ENCODE data around the gene AUP1.

AUP1 gene

DNA sequence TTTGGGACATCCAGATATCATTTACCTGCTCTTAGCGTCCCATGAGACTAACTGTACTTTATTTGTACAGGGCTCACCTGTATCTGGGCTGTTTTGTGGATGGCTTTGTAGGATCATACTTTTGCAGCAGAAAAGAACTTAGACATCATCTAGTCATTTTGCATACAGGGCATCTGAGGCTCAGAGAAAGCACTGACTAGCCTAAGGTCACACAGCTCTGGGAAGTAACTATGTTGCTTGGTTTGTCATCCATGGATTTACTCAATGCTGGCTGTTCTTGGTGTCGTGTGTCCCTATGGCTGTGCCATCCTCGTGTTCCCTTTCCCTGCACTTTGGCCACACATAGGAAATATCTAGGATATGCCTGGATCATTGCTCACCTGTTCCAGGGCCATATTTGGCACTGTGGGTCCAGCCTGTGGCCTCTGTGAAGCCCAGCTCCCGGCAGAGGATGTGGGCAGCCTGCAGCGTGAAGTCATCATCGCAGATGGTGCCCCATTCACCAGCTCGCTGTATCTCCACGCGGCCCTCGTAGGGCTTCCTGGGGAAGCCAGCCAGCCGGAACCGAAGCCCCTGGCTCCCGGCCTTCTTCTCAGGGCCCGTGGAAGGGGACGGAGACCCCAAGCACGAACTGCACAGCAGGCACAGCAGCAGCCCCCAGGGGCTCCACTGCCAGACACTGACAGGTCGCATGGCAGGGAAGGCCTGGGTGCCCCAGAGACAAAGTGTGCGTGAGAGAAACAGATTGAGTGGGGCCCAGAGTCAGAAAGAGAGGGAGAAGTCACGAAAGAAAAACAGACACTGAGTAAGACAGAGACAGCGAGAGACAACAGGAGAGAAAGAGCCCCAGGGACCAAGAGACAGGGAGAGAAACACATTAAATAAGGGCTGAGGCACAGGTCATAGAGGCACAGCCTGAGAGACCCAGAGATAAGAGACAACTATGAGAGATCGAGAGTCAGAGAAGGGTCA lies 22.7 kb upstream of the AUP1 start:
- Histone ChIP-seq H3K4ac (ENCODE audit: low read depth, low read length) (no peak overlapping the region), H3K79me1 (ENCODE audit: low read length) (no peaks in the 10 kb centered on the region), H4K8ac (ENCODE audit: low read depth, low read length) (no peak overlapping the region), H3K27me3 (ENCODE audit: insufficient read depth, low read length, poor library complexity) (peaks cover 51% of the 10 kb centered on the region), H2BK5ac (ENCODE audit: low read length) (no peak overlapping the region), H3K18ac (ENCODE audit: low read length) (no peak overlapping the region), H2BK120ac (ENCODE audit: low read depth, low read length) (no peak overlapping the region), H3K23ac (ENCODE audit: low read length) (no peak overlapping the region), H3K9ac (ENCODE audit: low read length) (no peak overlapping the region), H2BK15ac (replicated peaks; ENCODE audit: low read depth) (no peak overlapping the region), H3K36me3 (ENCODE audit: control insufficient read depth, insufficient read depth, low read length) (no peaks in the 10 kb centered on the region), H3K56ac (ENCODE audit: low read length) (no peak overlapping the region), H3K27ac (ENCODE audit: low read depth, low read length) (no peak overlapping the region), H4K5ac (ENCODE audit: low read length) (no peak overlapping the region), H3K4me3 (ENCODE audit: low read length) (no peak overlapping the region), H3K79me2 (ENCODE audit: control insufficient read depth, insufficient read depth, low read length) (no peaks in the 10 kb centered on the region), H2AK5ac (ENCODE audit: low read length) (no peak overlapping the region), H3K4me1 (ENCODE audit: control insufficient read depth, low read depth, low read length) (peaks cover 4% of the 10 kb centered on the region), H3K4me2 (ENCODE audit: low read length) (no peak overlapping the region)
- DNase-seq: no peak
- WGBS (ENCODE audit: extremely low coverage, insufficient coverage, low lambda C conversion rate): no CpG with 5 or more reads among the region's 21 CpGs

DNA sequence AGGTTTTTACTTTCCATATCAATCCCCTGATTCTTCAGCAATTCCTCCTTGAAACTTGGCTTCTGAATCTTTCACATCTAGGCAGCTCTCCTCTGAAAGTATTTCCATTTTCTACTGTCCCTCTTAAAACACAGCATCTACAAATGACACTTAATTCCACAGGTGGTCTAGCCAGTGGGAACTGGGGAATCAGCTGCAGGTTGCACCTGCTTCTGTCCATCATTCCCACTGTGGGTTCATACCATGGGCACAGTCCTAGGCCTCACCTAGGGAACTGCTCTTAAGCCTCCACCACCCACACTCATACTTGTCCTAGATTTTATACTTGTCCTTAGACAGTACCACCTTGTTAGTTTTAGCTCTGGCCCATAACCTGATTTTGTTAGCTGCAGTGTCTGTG lies 22.0 kb upstream of the AUP1 start:
- H3K9ac ChIP-seq (ENCODE audit: low read length): no peak overlapping the region

DNA sequence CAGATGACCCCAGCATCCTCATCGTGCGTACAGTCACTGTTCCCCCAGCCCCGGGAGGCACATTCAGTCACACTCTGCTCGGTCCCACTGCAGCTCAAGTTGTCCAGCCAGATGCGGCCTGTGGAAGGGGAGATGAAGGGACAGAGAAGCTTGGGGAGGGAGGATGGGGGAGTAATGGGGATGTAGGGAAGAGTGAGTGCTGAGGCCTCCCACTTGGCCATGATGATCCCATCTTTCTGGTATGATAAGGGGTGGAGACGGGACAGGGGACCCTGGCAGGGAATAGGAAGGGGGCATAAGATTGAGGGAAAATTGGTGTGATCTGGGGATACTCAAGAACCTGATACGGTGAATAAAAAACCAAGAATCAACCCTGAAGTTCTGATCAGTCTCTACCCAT lies 20.7 kb upstream of the AUP1 start:
- Histone ChIP-seq H2BK5ac (ENCODE audit: low read length) (no peak overlapping the region), H3K9ac (ENCODE audit: low read length) (no peak overlapping the region), H3K4ac (ENCODE audit: low read depth, low read length) (no peak overlapping the region), H3K56ac (ENCODE audit: low read length) (peak overlapping the region; percentile 12), H3K4me3 (ENCODE audit: low read length) (no peak overlapping the region), H4K8ac (ENCODE audit: low read depth, low read length) (no peak overlapping the region), H3K4me2 (ENCODE audit: low read length) (no peak overlapping the region), H2AK5ac (ENCODE audit: low read length) (no peak overlapping the region), H3K79me1 (ENCODE audit: low read length) (no peaks in the 10 kb centered on the region), H3K23ac (ENCODE audit: low read length) (no peak overlapping the region), H2BK120ac (ENCODE audit: low read depth, low read length) (no peak overlapping the region), H3K18ac (ENCODE audit: low read length) (no peak overlapping the region), H2BK15ac (replicated peaks; ENCODE audit: low read depth) (no peak overlapping the region), H3K4me1 (ENCODE audit: control insufficient read depth, low read depth, low read length) (peaks cover 4% of the 10 kb centered on the region), H3K27ac (ENCODE audit: low read depth, low read length) (no peak overlapping the region), H3K27me3 (ENCODE audit: insufficient read depth, low read length, poor library complexity) (peaks cover 39% of the 10 kb centered on the region), H3K79me2 (ENCODE audit: control insufficient read depth, insufficient read depth, low read length) (no peaks in the 10 kb centered on the region), H4K5ac (ENCODE audit: low read length) (no peak overlapping the region), H3K36me3 (ENCODE audit: control insufficient read depth, insufficient read depth, low read length) (no peaks in the 10 kb centered on the region)
- DNase-seq: no peak
- no CpG with 5 or more reads among the region's 7 CpGs for WGBS (ENCODE audit: extremely low coverage, insufficient coverage, low lambda C conversion rate)

More for the DNA sequence above, 22.0 kb upstream of the AUP1 start:
- no peak overlapping the region for H2BK15ac ChIP-seq (replicated peaks; ENCODE audit: low read depth)
- H3K4me3 ChIP-seq (ENCODE audit: low read length): no peak overlapping the region
- H2AK5ac ChIP-seq (ENCODE audit: low read length): no peak overlapping the region
- H3K27me3 ChIP-seq (ENCODE audit: insufficient read depth, low read length, poor library complexity): peaks cover 50% of the 10 kb centered on the region
- no peaks in the 10 kb centered on the region for H3K36me3 ChIP-seq (ENCODE audit: control insufficient read depth, insufficient read depth, low read length)
- H3K4ac ChIP-seq (ENCODE audit: low read depth, low read length): no peak overlapping the region
- peaks cover 4% of the 10 kb centered on the region for H3K4me1 ChIP-seq (ENCODE audit: control insufficient read depth, low read depth, low read length)
- H3K79me1 ChIP-seq (ENCODE audit: low read length): no peaks in the 10 kb centered on the region
- H4K8ac ChIP-seq (ENCODE audit: low read depth, low read length): no peak overlapping the region
- no peak overlapping the region for H3K23ac ChIP-seq (ENCODE audit: low read length)
- no peak overlapping the region for H3K27ac ChIP-seq (ENCODE audit: low read depth, low read length)
- no peak overlapping the region for H2BK120ac ChIP-seq (ENCODE audit: low read depth, low read length)
- no peak overlapping the region for H3K56ac ChIP-seq (ENCODE audit: low read length)
- H3K18ac ChIP-seq (ENCODE audit: low read length): no peak overlapping the region
- no peak for DNase-seq
- H3K4me2 ChIP-seq (ENCODE audit: low read length): no peak overlapping the region
- H3K79me2 ChIP-seq (ENCODE audit: control insufficient read depth, insufficient read depth, low read length): no peaks in the 10 kb centered on the region
- no peak overlapping the region for H4K5ac ChIP-seq (ENCODE audit: low read length)
- H2BK5ac ChIP-seq (ENCODE audit: low read length): no peak overlapping the region

DNA sequence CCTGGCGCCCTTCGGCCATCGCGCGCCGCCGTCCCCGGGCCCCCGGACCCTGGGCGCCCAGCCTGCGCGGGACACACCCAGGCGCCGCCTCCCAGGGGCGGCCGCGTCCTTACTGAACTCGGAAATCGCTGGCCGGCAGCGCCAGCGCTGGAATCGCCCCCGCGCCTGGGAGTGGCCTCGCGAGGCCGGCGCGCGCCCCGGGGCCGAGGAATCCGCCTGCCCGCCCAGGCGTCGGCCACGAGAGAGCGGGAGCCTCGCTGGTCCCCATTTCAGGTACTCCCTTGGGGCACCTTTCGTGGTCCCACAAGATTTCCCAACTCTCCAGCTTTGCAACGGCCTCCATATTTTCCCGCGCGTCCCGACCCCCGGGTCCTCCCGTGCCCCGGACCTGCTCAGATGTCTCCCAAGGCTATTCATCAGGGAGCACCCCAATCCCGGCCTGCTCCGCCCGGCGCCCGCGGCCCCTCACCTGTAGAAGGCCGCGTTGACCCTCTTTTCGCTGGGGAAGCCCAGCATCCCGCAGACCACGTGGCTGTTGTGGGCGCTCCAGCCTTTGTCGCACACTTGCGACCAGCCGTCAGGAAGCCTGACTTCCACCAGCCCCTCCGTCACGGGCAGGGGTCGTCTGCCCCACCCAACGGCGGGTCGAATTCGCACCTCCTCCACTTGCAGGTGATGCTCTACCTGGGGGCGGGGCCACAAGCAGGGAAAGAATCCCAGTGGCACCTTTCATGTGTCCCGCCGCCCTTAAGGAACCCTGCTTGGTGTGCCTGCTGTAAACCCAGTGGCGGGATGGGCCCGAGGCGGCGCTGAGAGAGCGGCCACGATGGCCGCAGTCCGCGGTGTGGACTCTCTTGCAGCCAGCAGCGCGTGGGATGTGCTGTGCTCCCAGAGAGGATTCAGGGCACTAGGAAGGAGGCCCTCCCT lies 19.7 kb upstream of the AUP1 start:
- H3K27me3 ChIP-seq (ENCODE audit: insufficient read depth, low read length, poor library complexity): peaks cover 40% of the 10 kb centered on the region
- peak overlapping the region; percentile 76 for H3K4me2 ChIP-seq (ENCODE audit: low read length)
- no CpG with 5 or more reads among the region's 85 CpGs for WGBS (ENCODE audit: extremely low coverage, insufficient coverage, low lambda C conversion rate)
- DNase-seq: peak; percentile 56
- no peak overlapping the region for H2AK5ac ChIP-seq (ENCODE audit: low read length)
- H3K79me1 ChIP-seq (ENCODE audit: low read length): no peaks in the 10 kb centered on the region
- H4K8ac ChIP-seq (ENCODE audit: low read depth, low read length): no peak overlapping the region
- no peak overlapping the region for H2BK5ac ChIP-seq (ENCODE audit: low read length)
- peak overlapping the region; percentile 46 for H3K9ac ChIP-seq (ENCODE audit: low read length)
- peak overlapping the region; percentile 5 for H3K4ac ChIP-seq (ENCODE audit: low read depth, low read length)
- no peaks in the 10 kb centered on the region for H3K36me3 ChIP-seq (ENCODE audit: control insufficient read depth, insufficient read depth, low read length)
- no peak overlapping the region for H2BK15ac ChIP-seq (replicated peaks; ENCODE audit: low read depth)
- H3K79me2 ChIP-seq (ENCODE audit: control insufficient read depth, insufficient read depth, low read length): no peaks in the 10 kb centered on the region
- no peak overlapping the region for H3K27ac ChIP-seq (ENCODE audit: low read depth, low read length)
- peak overlapping the region; percentile 18 for H3K4me3 ChIP-seq (ENCODE audit: low read length)
- H3K4me1 ChIP-seq (ENCODE audit: control insufficient read depth, low read depth, low read length): peaks cover 4% of the 10 kb centered on the region
- H3K23ac ChIP-seq (ENCODE audit: low read length): no peak overlapping the region
- H3K56ac ChIP-seq (ENCODE audit: low read length): peak overlapping the region; percentile 75
- no peak overlapping the region for H4K5ac ChIP-seq (ENCODE audit: low read length)
- no peak overlapping the region for H2BK120ac ChIP-seq (ENCODE audit: low read depth, low read length)
- H3K18ac ChIP-seq (ENCODE audit: low read length): peak overlapping the region; percentile 41

DNA sequence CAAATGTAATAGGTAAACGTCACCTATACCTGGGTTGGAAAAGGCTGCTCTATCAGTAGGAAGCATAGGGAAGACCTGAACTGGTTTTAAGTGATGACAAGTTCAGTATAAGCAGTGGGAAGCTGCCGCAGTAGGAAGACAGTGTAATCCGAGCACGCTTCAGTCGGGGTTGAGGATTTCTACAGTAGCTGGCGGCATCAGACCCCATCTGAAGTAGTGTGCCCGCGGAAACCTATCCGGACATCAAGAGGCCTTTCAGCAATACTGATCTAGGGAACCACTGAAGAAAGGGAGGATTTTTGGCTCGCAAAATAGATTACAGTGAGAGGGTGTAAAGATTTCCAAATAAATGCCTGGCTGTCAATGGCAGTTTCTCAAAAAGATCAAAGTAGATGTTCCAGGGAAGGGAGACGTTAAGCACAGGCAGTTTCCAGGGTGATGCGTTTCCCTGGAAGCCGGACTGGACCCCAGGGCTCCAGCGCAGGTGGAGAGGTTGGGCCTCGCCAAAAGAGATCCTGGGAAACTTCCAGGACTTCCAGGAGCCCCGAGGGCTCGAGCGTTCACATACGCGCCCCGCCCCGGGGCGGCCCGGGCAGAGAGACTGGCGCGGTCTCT lies 18.9 kb upstream of the AUP1 start:
- H3K79me2 ChIP-seq (ENCODE audit: control insufficient read depth, insufficient read depth, low read length): no peaks in the 10 kb centered on the region
- no peak overlapping the region for H2AK5ac ChIP-seq (ENCODE audit: low read length)
- no peak overlapping the region for H2BK5ac ChIP-seq (ENCODE audit: low read length)
- DNase-seq: no peak
- WGBS (ENCODE audit: extremely low coverage, insufficient coverage, low lambda C conversion rate): no CpG with 5 or more reads among the region's 26 CpGs
- no peak overlapping the region for H4K8ac ChIP-seq (ENCODE audit: low read depth, low read length)
- H2BK120ac ChIP-seq (ENCODE audit: low read depth, low read length): no peak overlapping the region
- H3K4me1 ChIP-seq (ENCODE audit: control insufficient read depth, low read depth, low read length): peaks cover 4% of the 10 kb centered on the region
- peak overlapping the region; percentile 41 for H3K18ac ChIP-seq (ENCODE audit: low read length)
- H3K27ac ChIP-seq (ENCODE audit: low read depth, low read length): no peak overlapping the region
- H3K79me1 ChIP-seq (ENCODE audit: low read length): no peaks in the 10 kb centered on the region
- peak overlapping the region; percentile 76 for H3K4me2 ChIP-seq (ENCODE audit: low read length)
- H3K56ac ChIP-seq (ENCODE audit: low read length): peak overlapping the region; percentile 75
- H3K36me3 ChIP-seq (ENCODE audit: control insufficient read depth, insufficient read depth, low read length): no peaks in the 10 kb centered on the region
- peaks cover 40% of the 10 kb centered on the region for H3K27me3 ChIP-seq (ENCODE audit: insufficient read depth, low read length, poor library complexity)
- peak overlapping the region; percentile 46 for H3K9ac ChIP-seq (ENCODE audit: low read length)
- no peak overlapping the region for H4K5ac ChIP-seq (ENCODE audit: low read length)
- H2BK15ac ChIP-seq (replicated peaks; ENCODE audit: low read depth): no peak overlapping the region
- H3K23ac ChIP-seq (ENCODE audit: low read length): no peak overlapping the region
- H3K4me3 ChIP-seq (ENCODE audit: low read length): no peak overlapping the region
- no peak overlapping the region for H3K4ac ChIP-seq (ENCODE audit: low read depth, low read length)

Measured in mesendoderm (in vitro differentiated cells).